Measurements from ENCODE around the gene MIEN1.
"Not testable (repeated sequence)": the region's sequence is repeated elsewhere in the genome, so short reads cannot be mapped to it uniquely, and the experiment has no call there.

Gene MIEN1, protein sequence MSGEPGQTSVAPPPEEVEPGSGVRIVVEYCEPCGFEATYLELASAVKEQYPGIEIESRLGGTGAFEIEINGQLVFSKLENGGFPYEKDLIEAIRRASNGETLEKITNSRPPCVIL

DNA sequence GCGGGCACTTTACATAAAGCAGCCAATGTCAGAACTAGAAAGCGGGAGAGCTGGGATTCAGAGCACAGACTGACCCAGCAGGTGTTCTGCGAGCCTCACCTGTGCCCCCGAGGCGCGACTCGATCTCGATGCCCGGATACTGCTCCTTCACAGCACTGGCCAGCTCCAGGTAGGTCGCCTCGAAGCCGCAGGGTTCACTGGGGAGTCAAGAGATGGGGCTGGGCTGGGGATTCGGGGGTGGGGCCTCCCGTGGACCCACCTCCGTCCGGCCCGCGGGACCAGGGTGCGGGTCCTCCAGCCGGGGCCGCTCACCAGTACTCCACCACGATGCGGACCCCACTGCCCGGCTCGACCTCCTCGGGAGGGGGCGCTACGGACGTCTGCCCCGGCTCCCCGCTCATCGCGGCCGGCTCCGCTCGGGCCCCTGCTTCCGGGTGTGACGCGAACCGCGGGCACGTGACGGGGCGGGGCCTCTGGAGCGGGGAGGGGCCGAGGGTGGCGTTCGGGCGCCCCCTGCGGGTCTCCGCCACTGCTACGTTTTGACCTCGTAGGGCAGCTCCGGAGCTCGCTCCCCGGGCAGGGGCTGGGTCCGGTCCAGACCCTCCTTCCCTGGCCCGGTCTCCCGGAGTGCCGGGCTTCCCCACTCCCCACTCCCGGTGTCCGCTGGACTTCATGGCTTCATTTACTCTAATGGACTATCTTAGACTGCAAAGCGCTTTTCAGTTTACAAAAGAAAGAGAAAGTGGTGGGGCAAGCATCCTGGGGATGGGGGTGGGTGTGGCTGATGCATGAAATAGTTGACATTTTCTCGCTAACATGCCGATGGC is at the start of gene MIEN1:
TSS of gene MIEN1 (minus strand) at position 438 of the 827 bp plus-strand sequence. CDS start at position 401, 37 bp downstream.
- peak; percentile 83 for DNase-seq

DNA sequence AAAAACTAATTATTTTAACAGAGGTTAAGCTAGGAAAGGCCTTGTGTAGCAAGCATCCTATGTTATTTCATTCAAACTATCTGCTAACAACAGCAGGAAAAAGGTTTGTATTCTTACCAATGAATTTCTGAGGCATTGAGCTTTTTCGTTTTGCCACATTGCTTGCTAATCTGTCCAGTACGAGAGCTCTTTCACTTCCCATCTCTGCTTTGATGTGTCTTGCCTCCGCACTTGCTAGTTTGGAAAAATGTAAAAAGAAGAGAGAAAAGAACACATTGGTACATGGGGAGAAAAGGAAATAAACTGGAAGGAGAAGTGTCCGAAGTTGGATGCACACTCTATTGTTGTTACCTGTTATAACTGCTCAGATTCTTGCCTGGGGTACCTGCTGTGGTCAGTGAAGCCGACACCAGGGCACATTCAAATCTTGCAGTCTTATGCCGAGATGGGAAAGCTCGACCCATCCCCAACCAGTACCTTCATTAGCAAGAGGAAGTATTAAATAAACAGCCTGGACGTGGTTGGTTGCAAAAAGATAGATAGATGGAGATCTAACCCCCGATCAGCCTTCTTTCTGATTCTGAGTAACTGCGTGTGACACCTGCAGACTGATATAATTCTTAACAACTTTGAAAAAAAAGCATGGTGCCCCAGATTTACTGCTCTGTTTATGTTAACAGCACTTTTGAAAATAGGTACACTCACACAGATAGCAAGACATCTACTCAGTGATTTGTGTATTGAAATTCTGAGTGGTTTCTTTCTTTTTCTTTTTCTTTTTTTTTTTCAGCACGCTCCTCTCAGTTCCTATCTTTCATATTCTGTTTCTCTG is 47.4 kb upstream of the MIEN1 start:
- no peak for DNase-seq

- DNase-seq = no peak
These were observed 45.9 kb upstream of the MIEN1 start for GRCh38 chr17:39776252-39776651.

DNA sequence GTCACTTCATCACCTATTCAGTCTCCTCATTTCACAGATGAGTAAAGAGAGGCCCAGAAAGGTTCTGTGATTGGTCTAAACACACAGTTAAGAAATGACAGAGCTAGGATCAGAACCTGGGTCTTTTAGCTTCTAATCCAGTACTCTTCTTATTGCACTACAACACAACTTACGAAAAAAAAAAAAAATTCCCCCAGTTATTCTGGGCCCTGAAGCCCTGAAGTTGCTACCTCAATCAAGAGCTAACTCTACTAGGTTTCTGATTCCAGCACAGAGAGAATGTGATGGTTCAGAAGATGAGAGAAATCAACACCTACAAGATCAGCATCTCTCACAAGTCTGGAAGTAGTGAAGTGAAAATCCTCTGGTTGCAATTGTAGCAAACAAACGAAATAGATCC is 44.7 kb upstream of the MIEN1 start:
- DNase-seq = no peak

- no peak for DNase-seq
These were observed 43.7 kb upstream of the MIEN1 start for GRCh38 chr17:39774047-39774446.

DNA sequence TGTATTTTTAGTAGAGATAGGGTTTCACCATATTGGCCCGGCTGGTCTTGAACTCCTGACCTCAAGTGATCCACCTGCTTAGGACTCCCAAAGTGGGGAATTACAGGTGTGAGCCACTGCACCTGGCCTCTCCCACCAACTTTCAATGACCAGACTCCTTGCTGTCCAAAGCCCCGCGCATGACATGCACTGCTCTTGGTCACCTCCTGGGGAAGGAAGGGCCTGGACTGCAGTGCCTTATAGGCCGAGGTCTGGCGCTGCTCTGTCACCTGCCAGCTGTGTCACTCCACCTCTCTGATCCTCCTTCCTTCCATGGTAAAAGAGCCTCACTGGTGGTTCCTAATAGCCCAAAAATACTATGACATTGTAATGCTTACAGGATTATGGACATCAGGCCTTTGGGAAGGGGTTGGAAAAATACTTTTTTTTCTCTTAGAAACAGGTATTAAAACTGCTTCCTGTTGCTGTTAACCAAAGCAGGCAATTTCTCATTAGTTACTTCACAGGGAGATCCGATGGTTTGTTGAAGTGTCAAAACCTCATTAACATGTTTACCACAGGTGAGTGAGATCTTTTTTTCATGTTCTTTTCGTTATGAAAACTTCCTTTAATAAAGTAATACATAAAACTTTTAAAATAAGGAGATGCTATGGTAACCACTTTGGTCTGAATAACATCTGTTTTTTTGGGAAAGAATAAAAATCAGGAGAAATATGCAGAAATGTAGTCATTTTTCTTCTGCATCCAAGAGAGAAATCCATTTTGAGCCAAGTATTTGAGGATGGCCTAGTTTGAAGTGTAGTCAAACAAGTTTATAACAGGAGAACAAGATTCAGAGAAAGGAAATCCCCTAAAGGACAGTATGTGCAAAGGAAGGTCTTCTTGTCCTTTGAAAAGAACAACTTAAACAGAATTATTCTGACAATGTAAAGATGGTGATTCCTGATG is 42.9 kb upstream of the MIEN1 start:
- no peak for DNase-seq

GRCh38 chr17:39772415-39772814 is 42.1 kb upstream of the MIEN1 start:
- DNase-seq = no peak

GRCh38 chr17:39769974-39770587 is 39.7 kb upstream of the MIEN1 start:
- DNase-seq = peak; percentile 56

DNA sequence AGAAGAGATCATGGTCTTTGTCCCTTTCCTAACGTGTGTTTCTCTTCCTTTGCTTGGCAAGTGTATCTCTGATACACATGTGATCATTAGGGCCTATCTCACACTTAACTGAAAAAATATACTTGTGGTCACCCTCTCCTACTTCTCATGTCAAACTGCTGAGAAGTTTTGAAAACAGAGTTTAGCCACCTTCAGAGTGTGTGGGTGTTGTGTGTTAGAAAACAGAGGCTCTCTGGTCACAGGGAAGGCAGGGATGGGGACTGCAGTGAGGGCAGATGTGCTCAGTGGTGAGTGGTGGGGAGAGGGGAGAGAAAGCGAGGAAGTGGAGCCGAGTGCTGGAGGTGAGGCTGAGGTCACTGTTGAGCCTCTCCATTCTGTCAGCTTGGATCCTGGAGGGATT is 36.8 kb upstream of the MIEN1 start:
- DNase-seq = no peak

GRCh38 chr17:39765766-39766165 is 35.4 kb upstream of the MIEN1 start:
- DNase-seq = no peak

GRCh38 chr17:39765175-39765574 is 34.8 kb upstream of the MIEN1 start:
- no peak for DNase-seq

- not testable (repeated sequence) for DNase-seq
These were observed 33.8 kb upstream of the MIEN1 start for GRCh38 chr17:39764171-39764570.

GRCh38 chr17:39763051-39763820 is 32.9 kb upstream of the MIEN1 start:
- peak; percentile 58 for DNase-seq

GRCh38 chr17:39761861-39762496 is 31.6 kb upstream of the MIEN1 start:
- no peak for DNase-seq

DNA sequence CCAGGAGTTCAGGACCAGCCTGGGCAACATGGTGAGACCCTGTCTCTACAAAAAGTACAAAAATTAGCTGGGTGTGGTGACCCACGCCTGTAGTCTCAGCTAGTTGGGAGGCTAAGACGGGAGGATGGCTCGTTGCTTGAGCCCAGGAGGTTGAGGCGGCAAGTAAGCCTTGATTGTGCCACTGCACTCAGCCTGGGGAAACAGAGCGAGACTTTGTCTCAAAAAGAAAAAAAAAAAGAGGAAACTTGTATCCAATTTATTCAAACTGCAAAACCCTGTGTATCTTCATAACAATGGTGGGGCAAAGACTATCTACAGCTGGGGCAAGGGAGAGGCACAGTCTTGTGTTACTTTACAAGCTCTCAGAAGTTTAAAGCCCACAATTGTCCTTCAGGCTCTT is 28.9 kb upstream of the MIEN1 start:
- no peak for DNase-seq

DNA sequence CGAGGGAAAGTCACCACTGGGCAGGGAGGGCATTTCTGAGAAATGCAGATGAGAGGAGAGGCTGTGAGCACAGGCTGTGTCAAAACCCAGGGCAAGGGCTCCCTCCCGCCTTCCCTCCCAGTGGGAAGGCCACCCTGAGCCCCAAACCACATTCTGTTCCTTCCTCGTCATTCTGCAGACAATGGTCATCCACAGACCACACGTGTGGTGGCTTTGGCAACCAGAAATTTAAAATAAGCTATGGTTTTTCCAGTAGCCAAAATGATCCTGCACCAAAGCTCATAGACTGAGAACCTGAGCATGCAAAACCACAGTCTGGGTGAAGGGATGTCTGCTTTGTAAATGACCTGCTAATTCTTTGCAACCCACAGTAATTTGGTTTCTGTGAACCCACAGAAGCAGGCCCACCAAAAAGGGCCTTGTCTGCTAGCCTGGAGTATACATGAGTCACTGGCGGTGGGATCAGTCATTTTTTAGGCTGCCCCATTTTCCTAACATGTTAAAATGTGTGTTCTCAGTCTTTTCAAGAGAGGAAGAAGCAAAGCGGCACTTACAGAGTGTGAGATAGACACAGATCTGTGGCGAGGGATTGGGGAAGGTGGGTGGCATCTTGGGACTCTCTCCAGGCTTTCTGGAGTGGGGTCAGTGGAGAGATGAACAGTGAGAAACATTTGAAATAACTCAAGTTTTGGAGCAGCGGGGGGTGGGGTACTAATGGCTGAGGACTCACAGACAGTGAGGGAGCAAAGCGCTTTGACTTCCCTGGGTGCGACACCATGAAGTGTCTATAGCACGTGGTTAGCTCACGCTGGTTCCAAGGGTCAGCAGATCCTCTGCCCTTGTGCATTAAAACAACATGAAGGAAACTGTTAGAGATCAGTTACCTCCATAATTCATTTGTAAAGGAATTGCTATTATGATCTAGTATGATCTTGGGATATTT is 27.9 kb upstream of the MIEN1 start:
- no peak for DNase-seq

- DNase-seq = no peak
These were observed 26.9 kb upstream of the MIEN1 start for GRCh38 chr17:39757176-39757662.

DNA sequence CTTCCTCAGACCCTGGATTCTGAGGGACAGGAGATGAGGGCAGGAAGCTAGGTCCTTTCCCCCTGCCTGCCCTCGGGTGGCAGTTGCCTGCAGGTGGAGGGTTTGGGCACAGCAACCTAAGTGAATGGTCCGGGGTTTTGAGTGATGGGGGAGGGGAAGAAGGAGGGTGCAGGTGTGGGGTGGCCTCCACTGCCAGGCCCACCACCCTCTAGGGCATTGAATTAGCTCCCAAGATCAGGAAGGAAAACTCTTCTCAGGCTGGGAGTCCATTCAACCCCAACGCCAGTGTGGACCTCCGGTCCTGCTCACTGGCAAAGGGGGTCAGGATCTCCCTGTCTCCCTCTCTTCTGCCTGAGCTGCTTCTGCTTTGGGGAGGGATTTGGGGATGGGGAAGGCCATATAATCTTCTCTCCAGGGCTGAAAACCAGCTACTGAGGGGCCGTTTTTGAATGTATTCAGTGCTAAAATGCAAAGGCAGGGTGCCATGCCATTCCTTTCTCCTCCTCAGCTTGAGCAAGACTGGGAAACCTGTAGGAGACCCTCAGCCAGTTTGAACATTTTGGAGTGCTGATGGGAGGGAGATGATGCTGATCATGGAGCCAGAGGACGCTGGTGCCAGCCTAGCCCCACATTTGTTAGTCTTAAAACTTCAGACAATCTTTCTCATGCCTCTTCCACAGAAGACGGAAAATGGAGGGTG is 26.2 kb upstream of the MIEN1 start:
- DNase-seq = no peak

Data from EL (cell line).